ENCODE data around the gene THBD. TPM values are rescaled to one million over a fixed set of nuclear protein-coding genes. Genes with fewer than 3 reads are reported as not detected.

THBD gene
- total RNA-seq, 2 donors from 2014 or later: 6.6 to 88.4 TPM

DNA sequence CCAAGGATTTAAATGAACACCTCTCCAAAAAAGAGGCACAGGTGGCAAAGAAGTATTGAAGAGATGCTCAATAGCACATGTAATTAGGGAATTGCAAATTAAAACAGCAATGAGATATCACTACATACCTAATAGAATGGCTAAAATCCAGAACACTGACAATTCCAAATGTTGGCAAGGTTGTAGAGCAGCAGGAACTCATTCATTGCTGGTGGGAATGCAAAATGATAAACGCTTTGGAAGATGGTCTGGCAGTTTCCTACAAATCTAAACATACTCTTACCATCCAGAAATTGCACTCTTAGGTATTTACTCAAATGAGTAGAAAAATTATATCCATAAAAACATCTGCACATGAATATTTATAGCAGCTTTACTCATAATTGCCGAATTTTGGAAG lies 19.6 kb upstream of the THBD start:
- Histone ChIP-seq H3K27ac (no peak overlapping the region), H3K4me1 (replicated peaks) (no peaks in the 10 kb centered on the region), H3K4me3 (no peak overlapping the region), H3K9me3 (no peaks in the 10 kb centered on the region), H3K36me3 (no peaks in the 10 kb centered on the region), H3K27me3 (replicated peaks; ENCODE audit: insufficient read depth) (no peaks in the 10 kb centered on the region)
- 71% methylated on average over 2 of the region's 2 CpGs for WGBS
- TF ChIP-seq POLR2A (IDR thresholded peaks at IDR 0.05) (no peak), POLR2AphosphoS5 (IDR thresholded peaks at IDR 0.05) (no peak)
- TF ChIP-seq, protein P1, sequence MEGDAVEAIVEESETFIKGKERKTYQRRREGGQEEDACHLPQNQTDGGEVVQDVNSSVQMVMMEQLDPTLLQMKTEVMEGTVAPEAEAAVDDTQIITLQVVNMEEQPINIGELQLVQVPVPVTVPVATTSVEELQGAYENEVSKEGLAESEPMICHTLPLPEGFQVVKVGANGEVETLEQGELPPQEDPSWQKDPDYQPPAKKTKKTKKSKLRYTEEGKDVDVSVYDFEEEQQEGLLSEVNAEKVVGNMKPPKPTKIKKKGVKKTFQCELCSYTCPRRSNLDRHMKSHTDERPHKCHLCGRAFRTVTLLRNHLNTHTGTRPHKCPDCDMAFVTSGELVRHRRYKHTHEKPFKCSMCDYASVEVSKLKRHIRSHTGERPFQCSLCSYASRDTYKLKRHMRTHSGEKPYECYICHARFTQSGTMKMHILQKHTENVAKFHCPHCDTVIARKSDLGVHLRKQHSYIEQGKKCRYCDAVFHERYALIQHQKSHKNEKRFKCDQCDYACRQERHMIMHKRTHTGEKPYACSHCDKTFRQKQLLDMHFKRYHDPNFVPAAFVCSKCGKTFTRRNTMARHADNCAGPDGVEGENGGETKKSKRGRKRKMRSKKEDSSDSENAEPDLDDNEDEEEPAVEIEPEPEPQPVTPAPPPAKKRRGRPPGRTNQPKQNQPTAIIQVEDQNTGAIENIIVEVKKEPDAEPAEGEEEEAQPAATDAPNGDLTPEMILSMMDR (IDR thresholded peaks at IDR 0.05): no peak
- intact Hi-C loops (cut with DNase I): no loop called here
- DNase-seq (ENCODE audit: low spot score): no peak

DNA sequence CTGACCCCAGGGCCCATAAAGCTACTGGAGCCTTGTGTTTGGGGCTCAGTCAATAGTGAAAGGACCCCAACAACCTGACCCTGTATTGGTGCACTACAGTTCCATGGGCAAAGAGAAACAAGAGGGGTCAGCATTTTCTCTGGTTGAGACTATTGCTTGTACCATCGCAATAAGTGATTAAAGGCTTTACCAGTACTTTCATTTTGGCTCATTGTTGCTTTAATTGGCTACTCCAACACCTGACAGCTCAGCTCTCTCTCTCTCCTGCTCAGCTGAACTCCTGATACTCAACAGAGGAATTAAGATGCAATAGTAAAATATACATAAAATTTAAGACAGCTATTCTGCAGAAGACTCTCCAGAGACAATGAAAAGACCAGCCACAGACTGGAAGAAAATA lies 18.8 kb upstream of the THBD start:
- 100% methylated on average over 1 of the region's 1 CpG for WGBS
- TF ChIP-seq POLR2A (IDR thresholded peaks at IDR 0.05) (no peak), POLR2AphosphoS5 (IDR thresholded peaks at IDR 0.05) (no peak)
- TF ChIP-seq, protein P1 (IDR thresholded peaks at IDR 0.05): no peak
- H3K27ac ChIP-seq: no peak overlapping the region
- no peak for DNase-seq (ENCODE audit: low spot score)
- intact Hi-C loops (cut with DNase I): no loop called here
- no peaks in the 10 kb centered on the region for H3K4me1 ChIP-seq (replicated peaks)
- H3K36me3 ChIP-seq: no peaks in the 10 kb centered on the region
- no peaks in the 10 kb centered on the region for H3K9me3 ChIP-seq
- H3K27me3 ChIP-seq (replicated peaks; ENCODE audit: insufficient read depth): no peaks in the 10 kb centered on the region
- no peak overlapping the region for H3K4me3 ChIP-seq

DNA sequence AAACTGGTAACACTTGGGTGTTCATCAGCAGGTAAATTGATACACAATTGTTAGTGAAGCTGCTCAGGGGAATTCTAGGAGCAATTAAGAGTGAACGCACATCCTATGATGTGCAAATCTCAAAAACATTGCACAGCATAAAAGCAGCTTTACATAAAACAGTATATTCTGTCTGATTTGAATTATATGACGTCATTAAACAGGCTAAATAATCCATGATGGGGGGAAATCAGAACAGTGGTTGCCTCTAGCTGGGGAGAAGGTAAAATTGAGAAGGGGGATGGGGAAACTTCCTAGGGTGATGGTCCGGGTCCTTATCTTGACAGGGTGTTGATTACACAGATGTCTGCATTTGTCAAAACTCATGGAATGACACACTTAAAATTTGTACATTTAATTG lies 17.3 kb upstream of the THBD start:
- no peaks in the 10 kb centered on the region for H3K27me3 ChIP-seq (replicated peaks; ENCODE audit: insufficient read depth)
- no peaks in the 10 kb centered on the region for H3K9me3 ChIP-seq
- no peak overlapping the region for H3K4me3 ChIP-seq
- TF ChIP-seq POLR2A (IDR thresholded peaks at IDR 0.05): no peak
- 92% methylated on average over 3 of the region's 3 CpGs for WGBS
- no peaks in the 10 kb centered on the region for H3K36me3 ChIP-seq
- DNase-seq (ENCODE audit: low spot score): no peak
- no peaks in the 10 kb centered on the region for H3K4me1 ChIP-seq (replicated peaks)
- H3K27ac ChIP-seq: no peak overlapping the region
- intact Hi-C loops (cut with DNase I): no loop called here

DNA sequence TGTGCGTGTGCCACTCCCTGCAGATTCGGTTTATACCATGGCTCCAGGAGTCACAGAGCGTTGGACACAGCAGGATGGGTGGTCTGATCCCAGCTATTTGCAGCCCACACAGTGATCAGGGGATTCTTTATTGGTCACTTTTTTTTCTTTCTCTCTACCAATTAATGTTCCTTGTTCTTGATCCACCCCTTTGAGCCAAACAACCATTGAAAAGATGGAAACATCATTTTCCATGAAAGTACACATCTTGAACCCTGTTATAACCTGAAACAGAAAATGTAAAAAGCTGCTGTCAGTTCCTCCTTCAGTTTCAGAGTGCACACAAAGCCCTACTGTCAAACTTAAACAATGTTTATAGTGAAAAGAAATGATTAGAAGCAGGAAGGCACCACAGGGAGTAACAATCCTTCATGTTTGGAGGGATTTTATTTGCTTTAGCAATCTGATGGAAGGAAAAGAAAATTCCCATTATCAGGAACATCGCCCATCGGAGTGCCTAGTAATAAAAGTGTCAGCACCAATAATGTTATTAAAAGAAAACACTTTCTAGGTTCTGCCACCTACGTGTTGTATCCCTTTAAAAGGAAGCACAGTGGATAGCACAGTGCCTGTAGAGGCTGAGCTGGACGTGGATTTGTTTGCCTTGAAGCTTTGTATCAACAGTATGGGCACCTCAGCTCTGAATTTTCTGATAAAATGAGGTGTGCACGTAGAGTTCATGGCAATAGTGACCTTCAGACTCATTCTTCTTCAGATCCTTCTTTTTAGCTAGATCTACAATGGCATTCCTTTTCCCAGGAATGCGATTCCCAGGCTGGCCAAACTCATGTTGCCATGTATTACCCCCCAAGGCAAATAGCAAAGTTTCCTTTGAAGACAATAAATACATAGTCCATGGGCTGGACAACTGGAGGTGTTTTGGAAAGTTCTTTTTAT lies 16.1 kb upstream of the THBD start:
- no peak overlapping the region for H3K27ac ChIP-seq
- H3K27me3 ChIP-seq (replicated peaks; ENCODE audit: insufficient read depth): no peaks in the 10 kb centered on the region
- intact Hi-C loops (cut with DNase I): no loop called here
- no peak for DNase-seq (ENCODE audit: low spot score)
- 37% methylated on average over 9 of the region's 9 CpGs for WGBS
- no peaks in the 10 kb centered on the region for H3K4me1 ChIP-seq (replicated peaks)
- H3K36me3 ChIP-seq: no peaks in the 10 kb centered on the region
- no peaks in the 10 kb centered on the region for H3K9me3 ChIP-seq
- no peak overlapping the region for H3K4me3 ChIP-seq
- TF ChIP-seq POLR2AphosphoS5 (IDR thresholded peaks at IDR 0.05): no peak
- no peak for TF ChIP-seq POLR2A (IDR thresholded peaks at IDR 0.05)
- TF ChIP-seq, protein P1 (IDR thresholded peaks at IDR 0.05): no peak

DNA sequence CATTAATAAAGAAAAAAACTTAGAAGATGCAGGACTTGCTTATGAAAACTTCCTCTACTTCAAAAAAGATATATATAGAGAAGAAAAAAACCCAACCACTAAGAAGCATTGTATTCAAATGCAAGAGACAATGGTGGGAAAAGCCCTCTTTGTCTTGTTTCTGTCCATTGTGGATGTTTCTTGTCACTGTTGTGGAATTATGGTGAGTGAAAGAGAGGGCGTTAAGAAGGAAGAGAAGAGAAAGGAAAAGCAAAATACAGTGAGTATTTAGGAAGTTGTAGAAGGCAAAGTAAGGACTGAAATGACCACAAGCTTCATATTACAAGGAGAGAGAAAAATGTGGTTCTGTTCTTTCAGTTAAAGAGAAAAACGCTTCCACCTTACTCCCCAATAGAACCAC lies 14.1 kb upstream of the THBD start:
- TF ChIP-seq POLR2A (IDR thresholded peaks at IDR 0.05) (no peak), POLR2AphosphoS5 (IDR thresholded peaks at IDR 0.05) (no peak)
- TF ChIP-seq, protein P1 (IDR thresholded peaks at IDR 0.05): no peak
- Histone ChIP-seq H3K4me1 (replicated peaks) (no peaks in the 10 kb centered on the region), H3K4me3 (no peak overlapping the region), H3K27ac (no peak overlapping the region), H3K9me3 (no peaks in the 10 kb centered on the region), H3K27me3 (replicated peaks; ENCODE audit: insufficient read depth) (no peaks in the 10 kb centered on the region), H3K36me3 (no peaks in the 10 kb centered on the region)
- intact Hi-C loops (cut with DNase I): no loop called here
- no peak for DNase-seq (ENCODE audit: low spot score)
- WGBS: 85% methylated on average over 2 of the region's 2 CpGs

Data from prostate gland (tissue), 2 donors.